Liver (tissue), 9 donors: ENCODE data around the gene UGT1A9. TPM values are rescaled to one million over a fixed set of nuclear protein-coding genes. Genes with fewer than 3 reads are reported as not detected.

Experiments
- DNase-seq: peaks from one replicate; pipeline ENCODE4 v3.0.0-alpha.2; 2017; ENCODE audit warnings: low spot score
- H3K27ac ChIP-seq, 2 donors: one replicate each; pipeline ENCODE4 v1.7.0; 2013; ENCODE audit warnings: inconsistent platforms in 2 of 2, low read length in 2 of 2, control low read depth in 1 of 2, low read depth in 1 of 2, mild to moderate bottlenecking in 1 of 2
- H3K27me3 ChIP-seq, 4 donors: one replicate each; pipeline versions ENCODE4 v1.6.1 to v1.7.0; 2013; ENCODE audit warnings: low read length in 3 of 4, inconsistent platforms in 1 of 4, mild to moderate bottlenecking in 1 of 4, moderate library complexity in 1 of 4; ENCODE audit not compliant: control insufficient read depth in 4 of 4, insufficient read depth in 4 of 4
- H3K36me3 ChIP-seq, 4 donors: one replicate each; pipeline versions ENCODE4 v1.6.1 to v1.7.0; 2013; ENCODE audit warnings: low read length in 3 of 4, mild to moderate bottlenecking in 3 of 4, low read depth in 1 of 4, moderate library complexity in 1 of 4; ENCODE audit not compliant: control insufficient read depth in 4 of 4, insufficient read depth in 3 of 4
- H3K4me1 ChIP-seq, 4 donors: one replicate each; pipeline versions ENCODE4 v1.6.1 to v1.7.0; 2013; ENCODE audit warnings: low read length in 3 of 4, mild to moderate bottlenecking in 3 of 4, moderate library complexity in 1 of 4; ENCODE audit not compliant: control insufficient read depth in 4 of 4, insufficient read depth in 4 of 4
- H3K4me3 ChIP-seq, 3 donors: one replicate each; pipeline versions ENCODE4 v1.6.1 to v1.7.0; 2013; ENCODE audit warnings: low read length in 3 of 3, control low read depth in 1 of 3, low read depth in 1 of 3, mild to moderate bottlenecking in 1 of 3
- H3K9ac ChIP-seq, 2 donors: one replicate each; pipeline ENCODE4 v1.7.0; 2013; ENCODE audit warnings: low read length in 2 of 2, mild to moderate bottlenecking in 2 of 2, moderate library complexity in 2 of 2, control low read depth in 1 of 2, low read depth in 1 of 2
- H3K9me3 ChIP-seq, 4 donors: one replicate each; pipeline versions ENCODE4 v1.6.1 to v1.7.0; 2013; ENCODE audit warnings: low read length in 3 of 4; ENCODE audit not compliant: control insufficient read depth in 4 of 4
- ATF3 ChIP-seq: IDR thresholded peaks from 2 replicates; pipeline ENCODE4 v1.6.1; 2016; ENCODE audit warnings: antibody characterized with exemption
- CTCF ChIP-seq: fragments of 150-350 bp; IDR thresholded peaks from 2 replicates; pipeline ENCODE4 v1.5.1; 2017; ENCODE audit warnings: improper control_type of control experiment, low read depth, low read length; ENCODE audit not compliant: missing input control
- EGR1 ChIP-seq, 2 donors: IDR thresholded peaks; 2 replicates each; pipeline ENCODE4 v1.6.1; 2016 to 2018; ENCODE audit warnings: antibody characterized with exemption in 2 of 2, low read depth in 2 of 2
- FOXA1 ChIP-seq: IDR thresholded peaks from 2 replicates; pipeline ENCODE4 v1.6.1; 2016; ENCODE audit warnings: antibody characterized with exemption
- FOXA2 ChIP-seq: IDR thresholded peaks from 2 replicates; pipeline ENCODE4 v1.6.1; 2016; ENCODE audit warnings: antibody characterized with exemption
- GABPA ChIP-seq, 2 donors: IDR thresholded peaks in 1 of 2; conservative IDR thresholded peaks in 1 of 2; 2 replicates each; pipeline ENCODE4 v1.6.1; 2016; ENCODE audit warnings: antibody characterized with exemption in 2 of 2, mild to moderate bottlenecking in 1 of 2, moderate library complexity in 1 of 2
- HNF4A ChIP-seq, 2 donors: conservative IDR thresholded peaks; 2 replicates each; pipeline ENCODE4 v1.6.1; 2016; ENCODE audit warnings: antibody characterized with exemption in 2 of 2, mild to moderate bottlenecking in 2 of 2
- HNF4G ChIP-seq: IDR thresholded peaks from 2 replicates; pipeline ENCODE4 v1.6.1; 2016; ENCODE audit warnings: antibody characterized with exemption
- JUND ChIP-seq, 2 donors: IDR thresholded peaks; 2 replicates each; pipeline ENCODE4 v1.6.1; 2016; ENCODE audit warnings: antibody characterized with exemption in 2 of 2
- MAX ChIP-seq: IDR thresholded peaks from 2 replicates; pipeline ENCODE4 v1.6.1; 2016; ENCODE audit warnings: antibody characterized with exemption
- NR2F2 ChIP-seq: IDR thresholded peaks from 2 replicates; pipeline ENCODE4 v1.6.1; 2016; ENCODE audit warnings: antibody characterized with exemption
- RAD21 ChIP-seq, 2 donors: IDR thresholded peaks; 2 replicates each; pipeline ENCODE4 v1.6.1; 2016; ENCODE audit warnings: antibody characterized with exemption in 2 of 2, mild to moderate bottlenecking in 2 of 2
- REST ChIP-seq: IDR thresholded peaks from 2 replicates; pipeline ENCODE4 v1.6.1; 2016; ENCODE audit warnings: antibody characterized with exemption, mild to moderate bottlenecking
- RXRA ChIP-seq, 2 donors: IDR thresholded peaks; 2 replicates each; pipeline ENCODE4 v1.6.1; 2017 to 2018; ENCODE audit warnings: antibody characterized with exemption in 2 of 2, mild to moderate bottlenecking in 1 of 2
- SP1 ChIP-seq: IDR thresholded peaks from 2 replicates; pipeline ENCODE4 v1.6.1; 2018; ENCODE audit warnings: antibody characterized with exemption, mild to moderate bottlenecking
- TAF1 ChIP-seq: conservative IDR thresholded peaks from 2 replicates; pipeline ENCODE4 v1.6.1; 2016; ENCODE audit warnings: antibody characterized with exemption, mild to moderate bottlenecking
- YY1 ChIP-seq: IDR thresholded peaks from 2 replicates; pipeline ENCODE4 v1.6.1; 2016; ENCODE audit warnings: antibody characterized with exemption, mild to moderate bottlenecking
- ZBTB33 ChIP-seq: IDR thresholded peaks from 2 replicates; pipeline ENCODE4 v1.6.1; 2016; ENCODE audit warnings: antibody characterized with exemption
- WGBS: extraction: QIAGEN DNeasy Blood & Tissue Kit; methylation state at CpG from one replicate; pipeline ENCODE4 v1.1.7; 2013; 5-methylcytosine and 5-hydroxymethylcytosine counted together
- polyA plus RNA-seq, 2 donors: library from polyadenylated mRNA; stranded (reverse) in 1 of 2; unstranded in 1 of 2; fragments of 200-250 nt in 1 of 2; fragments of >200 nt in 1 of 2; fragmentation: Nextera tagmentation in 1 of 2; extraction: Ambion mirVana in 1 of 2; gene quantifications; one replicate each; pipeline versions ENCODE4 v1.2.1 to v1.2.3, GENCODE V29; 2013 to 2015
- total RNA-seq, 2 donors: library from RNA; depleted of rRNA; stranded (reverse); fragments of >200 nt; gene quantifications; one replicate each; pipeline ENCODE4 v1.2.3, GENCODE V29; 2014
- donor health status: healthy.
- donor health status: healthy.
- donor health status: healthy.
- donor health status: healthy.
- donor health status: healthy.

UGT1A9 gene
- total and polyA plus RNA-seq, 4 donors, result 14.3 to 62.3 (median 23.8) TPM; not detected in 1

- DNase-seq, result no peak
- Histone ChIP-seq H3K4me3 (no peak overlapping the region), H3K4me1 (peaks cover 0 to 16% (median 7%) of the 10 kb centered on the region in 4 donors), H3K36me3 (no peaks in the 10 kb centered on the region), H3K9ac (no peak overlapping the region), H3K9me3 (no peaks in the 10 kb centered on the region), H3K27me3 (no peaks in the 10 kb centered on the region), H3K27ac (no peak overlapping the region)
- WGBS, result 58% methylated on average over 1 of the region's 1 CpG
- no peak for TF ChIP-seq HNF4A (conservative IDR thresholded peaks at IDR 0.05)
Measured at GRCh38 chr2:233663911-233664310, 7.8 kb upstream of the UGT1A9 start.

GRCh38 chr2:233668605-233669260, 3.0 kb upstream of the UGT1A9 start:
- Histone ChIP-seq H3K27ac (peak overlapping the region; percentile 71 to 83), H3K27me3 (no peaks in the 10 kb centered on the region), H3K4me1 (peaks cover 2 to 24% (median 16%) of the 10 kb centered on the region in 4 donors), H3K9me3 (no peaks in the 10 kb centered on the region), H3K36me3 (no peaks in the 10 kb centered on the region), H3K9ac (no peak overlapping the region), H3K4me3 (no peak overlapping the region)
- DNase-seq, result no peak
- TF ChIP-seq EGR1 (IDR thresholded peaks at IDR 0.05; ENCODE audit: low read depth in 2 of 2) (no peak), YY1 (peak; percentile 62), FOXA1 (peak; percentile 63), REST (no peak), ATF3 (peak; percentile 58), SP1 (peak; percentile 47), JUND (IDR thresholded peaks at IDR 0.05) (peak in 1 of 2 donors; percentile 92), MAX (peak; percentile 29), FOXA2 (peak; percentile 78), ZBTB33 (peak; percentile 73), CTCF (no peak), RXRA (IDR thresholded peaks at IDR 0.05) (peak; percentile 53 to 88), TAF1 (no peak), GABPA (IDR thresholded peaks at IDR 0.05 in 1 of 2, conservative IDR thresholded peaks at IDR 0.05 in 1 of 2) (no peak), RAD21 (IDR thresholded peaks at IDR 0.05) (peak; percentile 48 to 53), HNF4A (conservative IDR thresholded peaks at IDR 0.05) (peak; percentile 78 to 90), HNF4G (peak; percentile 31), NR2F2 (no peak)
- 66% methylated on average over 4 of the region's 4 CpGs for WGBS
